GM18517 (cell line): Measurements from ENCODE around the gene C11orf71.
A peak's percentile ranks its signal among the peaks of the same experiment; 100 is the strongest.

Experiments used
- ATAC-seq: cut with Tn5 transposase; IDR thresholded peaks from one replicate; pipeline ENCODE4 v1.9.1; 2021; ENCODE audit warnings: mild to moderate bottlenecking, moderate library complexity; ENCODE audit not compliant: unreplicated experiment

Gene C11orf71

DNA sequence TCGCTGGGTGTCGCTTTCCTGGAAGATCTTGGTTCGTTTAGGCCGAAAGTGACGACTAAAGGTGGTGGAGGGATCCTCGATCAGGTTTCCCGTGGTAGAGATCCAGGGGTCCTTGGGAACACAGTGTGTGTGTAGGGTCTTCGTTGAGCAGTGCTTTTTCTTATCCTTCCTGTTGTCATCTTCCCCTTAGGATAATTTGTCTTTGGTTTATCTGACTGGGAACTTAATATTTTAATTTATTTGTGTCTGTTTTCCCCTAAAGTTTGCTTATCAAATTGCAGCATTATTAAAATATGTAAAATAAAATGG is 558 bp upstream of the C11orf71 start:
- no peak for ATAC-seq

DNA sequence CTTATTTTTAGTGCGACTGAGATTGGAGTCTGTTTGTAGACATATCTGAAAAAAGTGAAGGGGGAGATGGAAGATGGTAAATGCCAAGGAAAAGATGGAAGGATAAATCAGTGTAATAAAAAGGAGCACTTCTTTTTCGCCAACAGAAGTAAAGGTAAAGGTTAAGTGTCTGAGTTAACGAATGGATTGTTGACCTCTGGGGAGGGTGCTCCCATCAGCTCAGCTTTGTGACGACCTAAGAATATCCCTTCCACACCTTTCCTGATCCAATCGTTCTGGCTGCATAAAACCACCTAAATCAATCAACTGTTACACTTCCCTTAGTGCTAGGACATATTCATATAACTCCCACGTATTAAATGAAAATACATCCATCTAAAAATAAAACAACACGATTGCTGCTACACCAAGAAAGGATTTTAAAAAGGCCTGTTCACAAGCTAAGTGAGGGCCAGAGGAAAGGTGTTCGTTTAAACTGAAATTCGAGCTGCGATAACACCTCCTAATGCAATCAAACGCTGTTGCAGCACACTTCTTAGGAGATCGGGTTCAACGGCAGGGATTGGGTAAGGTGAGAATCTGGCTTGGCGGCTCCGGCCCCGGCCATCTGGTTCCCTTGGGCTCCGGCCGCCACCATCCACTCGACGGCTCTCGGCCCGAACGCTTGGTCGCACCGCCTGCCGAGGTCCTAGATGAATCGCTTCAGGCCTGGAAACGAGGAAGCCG is 658 bp downstream of the C11orf71 start:
- ATAC-seq, result peak; percentile 27

DNA sequence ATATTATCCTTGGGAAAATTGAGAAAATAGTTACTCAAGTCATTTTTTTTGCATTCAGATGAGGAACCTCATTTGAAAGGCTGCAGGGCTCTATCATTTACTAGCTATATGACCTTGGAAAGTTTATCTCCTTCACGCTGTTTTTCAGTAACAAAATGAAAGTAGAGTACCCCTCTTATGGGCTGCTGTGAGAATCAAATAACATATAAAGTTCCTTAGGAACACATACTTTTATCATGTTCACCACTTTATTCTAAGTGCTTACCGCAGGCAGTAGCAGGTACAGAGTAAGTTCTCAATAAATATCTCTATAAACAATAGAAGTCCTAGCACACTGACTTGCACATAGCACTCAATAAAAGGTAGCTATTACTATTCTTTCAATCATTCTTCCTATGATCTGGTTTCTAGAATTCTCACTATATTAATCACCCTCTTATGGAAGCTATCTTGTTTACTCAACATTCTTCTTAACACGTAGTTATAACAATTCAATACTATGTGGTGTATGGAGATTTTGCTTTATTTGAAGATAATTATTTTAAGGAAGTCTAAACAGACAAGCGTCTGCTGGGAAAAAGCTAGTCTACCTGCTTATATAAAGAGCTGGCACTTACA is 1.9 kb downstream of the C11orf71 start:
- ATAC-seq, result no peak

DNA sequence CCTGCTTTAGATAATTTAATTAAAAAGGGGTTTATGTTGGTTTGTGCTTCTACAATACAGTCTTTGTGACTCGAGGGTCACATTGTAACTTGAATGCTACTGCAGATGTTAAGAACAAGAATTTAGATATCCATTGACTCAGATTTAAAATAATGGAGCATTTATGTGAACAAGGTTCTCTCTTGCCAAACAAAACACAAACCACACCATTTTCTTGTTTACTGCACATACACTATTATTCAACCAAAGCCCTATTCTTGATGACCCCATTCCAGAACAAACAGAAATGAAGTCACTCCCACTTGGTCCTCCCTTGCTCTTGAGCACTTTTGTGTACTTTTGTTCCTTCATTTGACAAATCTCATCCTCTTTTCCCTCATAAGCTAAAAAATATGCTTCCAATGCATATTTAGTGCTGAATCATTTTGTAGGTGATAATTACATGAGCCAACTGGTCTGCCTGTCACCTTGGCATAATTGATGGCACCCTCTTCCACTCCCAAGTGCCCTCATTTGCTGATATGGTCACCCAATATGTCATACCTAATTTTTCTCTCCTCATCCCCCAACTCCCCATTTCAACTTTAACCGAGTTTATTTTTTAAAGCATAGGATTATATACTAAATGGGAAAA is 2.8 kb downstream of the C11orf71 start:
- ATAC-seq, result no peak

DNA sequence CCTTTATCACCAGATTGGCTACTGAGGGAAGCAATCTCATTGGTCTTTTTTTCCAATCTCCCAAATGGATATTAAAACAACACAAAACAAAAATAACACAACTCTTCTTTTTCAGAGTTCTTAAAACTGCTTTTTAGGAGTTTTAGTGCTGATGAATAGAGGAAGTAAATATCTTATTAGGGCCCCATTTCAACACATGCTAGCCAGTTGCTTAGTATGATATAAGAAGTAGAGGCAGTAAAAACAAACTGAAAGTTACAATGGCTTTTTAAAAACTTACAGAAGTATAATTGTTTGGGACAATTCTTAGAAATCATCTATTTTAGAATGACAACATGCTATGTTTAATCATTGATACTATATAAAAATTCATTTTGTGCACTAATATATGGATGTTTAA is 3.4 kb downstream of the C11orf71 start:
- no peak for ATAC-seq

DNA sequence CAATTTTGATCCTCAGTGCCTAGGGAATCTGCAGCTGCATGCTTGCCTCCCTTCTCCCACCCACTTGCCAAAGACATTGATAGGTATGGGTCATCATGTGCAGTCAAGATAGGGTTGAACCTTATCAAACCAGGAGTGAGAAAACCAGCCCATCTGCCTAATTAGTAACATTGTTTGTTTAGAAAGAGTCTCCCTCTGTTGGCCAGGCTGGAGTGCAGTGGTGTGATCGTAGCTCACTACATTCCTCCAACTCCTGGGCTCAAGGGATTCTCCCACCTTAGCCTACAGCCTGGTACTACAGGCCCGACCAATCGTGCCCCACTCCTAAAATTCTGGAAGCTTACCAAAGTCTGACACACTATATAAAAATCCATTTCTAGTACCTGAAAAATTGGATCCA is 4.6 kb downstream of the C11orf71 start:
- no peak for ATAC-seq

DNA sequence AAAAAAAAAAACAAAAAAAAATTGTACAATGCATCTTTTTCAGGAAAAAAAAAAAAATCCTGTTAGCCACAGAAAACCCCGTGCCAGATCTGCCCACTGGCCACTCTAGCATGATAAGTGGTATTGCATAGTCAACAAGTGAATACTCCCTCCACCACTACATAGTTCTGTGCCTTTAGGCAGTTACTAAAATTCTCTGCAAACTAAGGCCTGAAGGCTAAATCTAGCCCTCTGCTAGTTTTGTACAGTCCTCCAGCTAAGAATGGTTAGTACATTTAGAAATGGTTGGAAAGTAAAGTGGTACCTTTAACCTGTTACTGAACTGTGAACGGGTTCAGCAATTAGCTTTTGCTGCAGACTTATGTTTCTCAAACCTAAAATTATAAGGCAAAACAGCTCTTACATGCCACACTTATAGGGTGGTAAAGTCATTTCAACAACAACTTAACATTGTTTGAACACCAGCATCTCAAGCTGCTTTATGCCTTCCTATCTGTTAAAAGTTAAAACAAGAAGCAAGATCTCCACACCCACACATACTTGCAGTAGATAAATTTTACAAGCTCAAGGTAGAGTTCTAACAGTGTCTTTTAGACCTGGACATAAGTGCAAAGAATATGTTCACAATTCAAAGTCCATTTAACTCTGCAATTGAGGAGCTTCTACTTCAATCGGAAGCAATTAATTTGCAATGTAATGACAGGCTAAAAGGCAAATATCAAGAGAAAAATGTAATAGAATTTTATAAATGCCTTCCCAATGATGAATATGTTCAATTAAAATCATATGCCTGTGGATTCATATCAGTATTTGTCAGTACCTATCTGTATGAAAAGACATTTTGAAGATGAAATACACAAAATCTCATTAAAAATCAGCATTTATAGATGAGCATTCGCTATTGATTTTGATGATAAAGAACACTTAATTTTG is 7.3 kb downstream of the C11orf71 start:
- no peak for ATAC-seq

DNA sequence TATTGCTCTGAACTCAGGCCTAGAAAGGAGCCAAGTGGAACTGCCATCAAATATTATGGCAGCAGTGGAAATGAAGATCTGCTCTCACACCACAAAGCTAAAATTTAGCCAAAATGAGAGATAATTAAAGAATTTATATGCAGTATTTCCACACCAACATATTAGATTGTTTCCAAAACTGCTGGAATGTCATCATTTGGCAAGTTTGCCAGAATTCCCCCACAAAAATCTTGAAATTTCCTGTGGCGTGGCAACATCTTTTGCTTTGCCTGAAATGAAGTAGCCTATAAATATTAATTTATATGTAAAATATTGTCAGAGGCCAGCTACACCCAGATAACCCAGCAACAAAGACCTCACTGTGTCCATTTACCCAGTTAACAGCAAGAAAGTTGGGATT is 13.8 kb downstream of the C11orf71 start:
- no peak for ATAC-seq

DNA sequence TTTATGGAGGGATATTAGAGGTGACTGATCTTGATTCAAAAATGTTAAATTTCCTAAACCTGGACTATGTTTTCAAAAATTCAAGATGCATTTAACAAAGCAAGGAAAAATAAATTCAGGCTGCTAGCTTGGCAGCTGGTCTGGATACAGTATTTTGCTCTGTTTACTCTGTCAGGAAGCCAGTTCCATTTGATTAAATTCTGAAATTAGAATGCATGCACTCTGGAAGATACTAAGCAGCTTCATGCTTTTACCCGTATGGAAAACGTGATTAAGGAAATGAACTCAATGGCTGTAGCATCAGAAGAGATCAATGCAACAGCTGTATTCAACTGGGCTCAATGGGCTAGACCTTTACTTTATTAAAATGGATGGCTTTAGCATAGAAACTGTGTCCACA is 14.2 kb downstream of the C11orf71 start:
- no peak for ATAC-seq

DNA sequence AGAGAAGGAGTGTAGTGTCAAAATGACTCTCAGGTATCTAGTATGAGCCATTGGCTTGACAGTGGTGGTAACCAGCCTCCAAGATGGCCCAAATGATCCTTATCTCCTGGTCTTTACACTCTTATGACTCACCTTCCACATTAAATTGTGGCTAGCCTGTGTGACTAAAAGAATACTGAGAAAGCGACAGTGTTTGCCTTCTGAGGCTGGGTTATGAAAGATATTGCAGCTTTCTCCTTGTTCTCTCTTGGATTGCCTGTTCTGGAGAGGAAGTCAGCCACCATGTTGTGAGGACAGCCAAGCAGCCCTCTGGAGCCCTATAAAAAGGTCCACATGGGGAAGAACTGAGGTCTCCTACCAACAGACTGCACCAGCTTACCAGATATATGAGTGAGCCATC is 15.8 kb downstream of the C11orf71 start:
- ATAC-seq, result no peak

DNA sequence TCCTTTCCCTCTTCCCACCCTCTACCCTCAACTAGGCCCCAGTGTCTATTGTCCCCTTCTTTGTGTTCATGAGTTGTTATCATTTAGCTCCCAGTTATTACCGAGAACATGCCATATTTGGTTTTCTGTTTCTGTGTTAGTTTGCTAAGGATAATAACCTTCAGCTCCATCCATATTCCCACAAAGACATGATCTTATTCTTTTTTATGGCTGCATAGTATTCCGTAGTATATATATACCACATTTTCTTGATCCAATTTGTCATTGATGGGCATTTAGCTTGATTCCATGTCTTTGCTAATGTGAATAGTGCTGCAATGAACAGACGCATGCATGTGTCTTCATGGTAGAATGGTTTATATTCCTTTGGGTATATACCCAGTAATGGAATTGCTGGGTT is 17.8 kb downstream of the C11orf71 start:
- ATAC-seq, result no peak

DNA sequence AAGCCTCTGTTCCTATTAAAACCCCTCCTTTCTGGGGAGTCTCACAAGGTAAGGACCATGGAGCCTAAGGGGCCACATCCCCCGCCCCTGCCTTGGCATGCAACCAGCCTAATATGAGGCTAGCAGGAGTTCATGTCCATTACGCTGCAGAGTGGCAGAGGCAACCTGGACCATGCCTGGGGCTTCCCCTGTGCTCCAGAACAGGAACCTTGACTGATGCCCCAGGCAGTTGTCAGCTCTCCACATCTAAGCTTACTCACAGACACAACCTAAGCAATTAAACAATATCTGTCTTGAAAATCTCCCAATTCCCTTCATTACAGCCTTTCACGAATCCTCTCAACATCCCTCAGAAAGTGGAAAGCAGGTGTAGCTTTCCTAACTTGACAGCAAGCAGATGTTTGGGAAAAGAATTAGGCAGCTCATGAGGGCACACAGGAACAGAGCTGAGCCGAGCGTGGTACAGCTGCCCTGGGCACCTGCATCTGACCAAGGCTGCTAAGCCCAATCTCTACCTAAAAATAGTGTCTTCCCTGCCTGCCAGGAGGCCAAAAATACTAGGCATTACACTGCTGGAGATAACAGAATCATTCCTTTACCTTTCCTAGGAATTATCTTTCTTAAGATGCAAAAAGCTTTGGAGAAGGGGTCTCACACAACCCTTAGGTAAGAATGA is 20.8 kb downstream of the C11orf71 start:
- ATAC-seq, result no peak

DNA sequence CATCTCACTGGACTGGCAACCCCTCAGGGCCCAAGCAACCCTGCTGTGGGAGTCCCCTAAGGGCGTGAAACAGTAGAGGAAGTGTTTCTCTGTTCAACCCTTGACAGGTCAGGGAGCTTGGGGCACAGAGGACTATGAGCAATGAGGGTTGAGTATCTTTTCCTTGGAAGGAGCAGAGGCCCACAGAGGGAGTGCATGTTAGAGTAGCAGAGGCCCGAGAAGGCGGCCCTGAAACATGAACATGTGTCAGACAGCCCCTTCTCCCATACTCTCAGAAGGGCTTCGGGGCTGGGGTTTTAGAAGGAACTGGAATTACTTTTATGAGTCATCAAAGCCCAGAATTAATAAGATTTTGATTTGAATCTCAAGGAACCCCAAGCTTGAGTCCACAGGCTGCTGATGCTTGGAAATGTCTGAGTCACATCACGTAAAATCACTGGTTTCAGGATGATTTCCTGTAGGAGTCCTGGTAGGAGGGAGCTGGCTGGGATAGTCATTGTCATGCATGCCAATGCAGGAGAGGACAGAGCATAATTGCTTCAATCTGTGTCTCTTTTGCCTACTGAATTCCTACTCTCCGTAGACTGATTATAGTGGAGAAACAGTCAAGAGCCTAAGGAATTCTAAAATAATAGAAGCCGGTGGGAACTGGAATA is 22.6 kb downstream of the C11orf71 start:
- no peak for ATAC-seq

DNA sequence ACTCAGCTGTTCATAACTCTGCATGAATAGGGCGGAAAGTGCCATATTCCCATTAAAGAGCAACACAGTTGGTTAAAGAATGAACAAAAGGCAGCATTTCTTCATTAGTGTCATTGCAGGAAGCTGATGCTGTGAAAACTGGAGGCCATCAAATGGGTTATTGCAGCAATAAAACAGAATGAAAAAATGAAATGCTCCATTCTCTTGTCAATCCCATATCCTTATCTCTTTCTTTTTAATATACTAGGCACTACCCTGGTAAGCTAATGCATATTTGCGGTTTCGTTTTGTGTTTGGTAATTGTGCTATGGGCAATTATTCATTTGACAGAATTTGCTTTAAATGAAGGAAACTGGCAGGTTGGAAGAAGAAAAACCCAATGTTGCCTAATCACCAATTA is 25.3 kb downstream of the C11orf71 start:
- ATAC-seq, result no peak

DNA sequence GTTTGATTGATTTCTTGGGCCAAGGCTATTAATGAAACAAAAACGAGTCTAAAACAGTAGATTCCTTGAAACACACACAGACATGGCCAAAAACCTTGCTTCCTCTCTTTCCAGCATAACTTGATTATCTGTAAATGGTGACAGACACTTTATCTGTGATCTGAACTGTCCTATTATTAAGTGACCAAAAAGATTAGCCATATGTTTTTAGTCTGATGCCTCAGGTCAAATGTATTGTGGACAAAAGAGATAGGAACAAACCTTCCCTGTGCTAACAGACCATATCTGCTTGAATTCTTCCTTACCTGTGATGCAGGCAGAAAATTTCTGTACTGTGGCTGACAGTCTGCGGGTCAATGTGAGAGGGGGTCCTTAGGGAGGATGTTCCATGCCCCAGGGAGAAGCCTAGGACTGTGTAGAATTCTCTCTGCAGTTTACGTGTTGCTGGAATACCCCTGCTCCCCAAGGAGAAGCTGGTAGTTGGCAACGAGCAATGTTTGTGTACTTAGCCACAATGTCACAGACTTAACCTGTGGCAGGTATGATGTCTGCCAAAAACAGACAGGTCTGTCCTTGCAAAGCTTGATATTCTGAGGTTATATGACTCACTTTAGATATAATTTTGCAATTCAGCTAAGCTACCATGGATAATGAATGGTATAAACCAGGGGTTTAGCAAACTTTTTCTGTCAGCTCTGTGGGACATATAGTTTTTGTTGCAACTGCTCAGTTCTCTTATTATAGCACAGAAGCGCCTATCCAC is 31.2 kb downstream of the C11orf71 start:
- no peak for ATAC-seq

DNA sequence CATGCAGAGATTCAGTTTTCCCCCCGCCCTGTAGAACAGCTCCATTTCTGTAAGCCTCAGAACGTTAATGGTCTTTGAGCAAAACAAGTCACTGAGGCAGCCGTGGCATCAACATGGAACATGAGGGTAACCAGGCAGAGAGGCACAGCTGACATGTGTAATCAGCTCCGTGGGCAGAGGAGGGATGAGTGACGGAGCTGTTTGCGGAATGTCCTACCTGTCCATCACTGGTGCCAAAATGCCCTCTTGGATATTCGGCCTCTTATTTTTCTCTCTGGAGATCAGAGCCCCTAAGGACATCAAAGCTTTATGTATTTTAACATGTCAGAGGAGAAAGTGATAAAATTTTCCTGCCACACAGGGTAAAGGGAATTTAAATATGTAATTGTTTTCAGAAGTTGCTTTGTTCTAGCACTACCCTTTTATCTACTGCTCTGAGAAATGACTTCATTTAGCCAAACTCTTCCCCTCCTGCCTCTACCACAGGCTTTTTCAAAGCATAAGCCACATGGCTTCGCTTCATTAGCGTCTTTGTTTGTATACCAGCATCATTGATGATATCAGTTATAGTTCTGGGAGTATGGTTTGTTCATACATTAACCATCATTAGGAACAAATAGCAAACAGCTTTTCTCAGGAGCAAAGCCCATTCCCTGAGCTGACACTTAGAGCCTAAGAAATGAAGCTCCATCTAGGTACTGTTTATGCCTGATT is 32.9 kb downstream of the C11orf71 start:
- no peak for ATAC-seq

DNA sequence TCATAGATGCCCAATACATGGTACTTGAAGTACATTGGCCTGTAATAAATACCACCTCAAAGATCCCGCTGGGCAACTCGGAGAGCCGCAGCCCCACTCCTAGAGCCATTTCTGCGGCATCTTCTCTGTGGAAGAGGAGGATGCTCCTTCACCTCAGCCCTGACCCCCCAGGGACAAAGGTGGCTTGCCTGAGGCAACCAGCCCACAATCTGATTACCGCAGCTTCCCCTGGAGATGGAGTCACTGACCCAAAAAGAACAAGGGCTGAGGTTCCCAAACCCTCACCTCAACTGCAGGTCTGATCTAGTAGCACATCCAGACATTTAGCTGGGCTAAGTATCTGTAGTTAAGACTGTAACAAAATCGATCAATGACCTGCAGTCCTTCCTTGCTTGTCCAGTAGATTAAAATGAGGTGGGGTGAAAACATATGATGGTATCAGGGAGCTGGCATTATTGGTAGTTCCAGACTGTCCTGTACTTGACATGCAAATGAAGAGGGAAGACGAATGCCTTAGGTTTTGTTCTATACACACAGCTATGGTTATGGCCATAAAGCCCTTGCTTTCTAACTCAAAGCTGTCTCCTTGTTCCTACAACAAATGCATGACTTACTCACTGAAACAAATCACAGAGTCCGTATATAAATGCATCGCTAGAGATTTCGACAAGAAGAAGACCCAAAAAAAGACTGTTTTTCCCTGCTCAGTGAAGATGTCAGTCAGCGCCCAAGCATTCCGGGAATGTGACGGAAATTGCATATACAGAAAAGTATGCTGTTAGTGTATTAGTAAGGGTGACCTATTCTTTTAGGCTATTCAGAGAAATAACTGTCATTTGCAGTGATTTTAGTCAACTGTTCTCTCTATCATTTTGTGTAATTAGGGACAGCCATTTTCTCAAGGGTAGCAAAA is 33.7 kb downstream of the C11orf71 start:
- ATAC-seq, result no peak

DNA sequence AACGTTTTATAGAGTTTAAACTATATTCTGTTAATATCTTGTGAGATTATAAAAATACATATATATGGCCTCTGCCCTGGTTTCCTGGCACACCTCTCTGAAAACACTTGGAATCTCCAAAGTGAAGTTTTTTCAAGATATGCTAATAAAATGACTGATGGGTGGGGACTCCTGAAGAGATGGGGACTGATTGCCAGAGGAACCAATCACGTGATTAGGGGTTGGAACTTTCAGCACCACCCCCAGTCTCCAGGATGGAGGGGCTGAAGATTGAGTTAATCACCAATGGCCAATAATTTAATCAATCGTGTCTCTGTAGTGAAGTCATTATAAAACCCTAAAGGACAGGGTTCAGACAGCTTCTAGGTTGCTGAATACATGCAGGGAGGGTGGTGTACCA is 37.4 kb downstream of the C11orf71 start:
- no peak for ATAC-seq
